Skeletal muscle tissue (tissue), 4 donors: ENCODE data around the gene CRYBG3. TPM values are rescaled to one million over a fixed set of nuclear protein-coding genes. Genes with fewer than 3 reads are reported as not detected.

ENCODE experiments used
- H3K27ac ChIP-seq: one replicate; pipeline ENCODE4 v1.7.0; 2013; ENCODE audit warnings: mild to moderate bottlenecking, low read depth, low read length, inconsistent platforms
- H3K27me3 ChIP-seq, 3 donors: one replicate each; pipeline ENCODE4 v1.7.0; 2013; ENCODE audit warnings: low read length in 3 of 3; ENCODE audit not compliant: control insufficient read depth in 3 of 3, insufficient read depth in 3 of 3
- H3K36me3 ChIP-seq, 3 donors: one replicate each; pipeline ENCODE4 v1.7.0; 2013; ENCODE audit warnings: low read length in 3 of 3; ENCODE audit not compliant: control insufficient read depth in 3 of 3, insufficient read depth in 3 of 3
- H3K4me1 ChIP-seq, 3 donors: one replicate each; pipeline ENCODE4 v1.7.0; 2013; ENCODE audit warnings: low read length in 3 of 3, mild to moderate bottlenecking in 3 of 3; ENCODE audit not compliant: control insufficient read depth in 3 of 3, insufficient read depth in 3 of 3
- H3K4me3 ChIP-seq, 3 donors: one replicate each; pipeline ENCODE4 v1.7.0; 2013; ENCODE audit warnings: low read length in 3 of 3
- H3K9ac ChIP-seq, 3 donors: one replicate each; pipeline ENCODE4 v1.7.0; 2013; ENCODE audit warnings: low read length in 3 of 3, mild to moderate bottlenecking in 3 of 3, moderate library complexity in 2 of 3, low read depth in 1 of 3
- H3K9me3 ChIP-seq, 3 donors: one replicate each; pipeline ENCODE4 v1.7.0; 2013; ENCODE audit warnings: low read length in 3 of 3; ENCODE audit not compliant: control insufficient read depth in 3 of 3
- total RNA-seq: library from RNA; depleted of rRNA; stranded (reverse); fragments of >200 nt; gene quantifications from one replicate; pipeline ENCODE4 v1.2.3, GENCODE V29; 2014
- donor health status: Osteomylitis.

CRYBG3 gene
- total RNA-seq, 1 donor from 2014 or later, result 27.1 TPM

GRCh38 chr3:97949110-97949485 is 127.3 kb downstream of the CRYBG3 start:
- Histone ChIP-seq H3K9me3 (no peaks in the 10 kb centered on the region), H3K27ac (no peak overlapping the region), H3K9ac (no peak overlapping the region), H3K27me3 (no peaks in the 10 kb centered on the region), H3K4me1 (peaks cover 0 to 9% (median 0%) of the 10 kb centered on the region in 3 donors), H3K36me3 (peaks cover 16 to 66% (median 62%) of the 10 kb centered on the region in 3 donors), H3K4me3 (no peak overlapping the region)

- Histone ChIP-seq H3K36me3 (peaks cover 19 to 66% (median 63%) of the 10 kb centered on the region in 3 donors), H3K9ac (no peak overlapping the region), H3K4me1 (peaks cover 0 to 9% (median 0%) of the 10 kb centered on the region in 3 donors)
These were observed 127.9 kb downstream of the CRYBG3 start for GRCh38 chr3:97949743-97950142.

GRCh38 chr3:97950360-97950759 is 128.5 kb downstream of the CRYBG3 start:
- Histone ChIP-seq H3K27ac (no peak overlapping the region), H3K4me1 (peaks cover 0 to 9% (median 0%) of the 10 kb centered on the region in 3 donors), H3K9me3 (no peaks in the 10 kb centered on the region), H3K9ac (no peak overlapping the region), H3K4me3 (no peak overlapping the region), H3K36me3 (peaks cover 18 to 61% (median 57%) of the 10 kb centered on the region in 3 donors), H3K27me3 (no peaks in the 10 kb centered on the region)

More at GRCh38 chr3:97949743-97950142, 127.9 kb downstream of the CRYBG3 start:
- H3K4me3 ChIP-seq, result no peak overlapping the region
- H3K27ac ChIP-seq, result no peak overlapping the region
- H3K27me3 ChIP-seq, result no peaks in the 10 kb centered on the region
- no peaks in the 10 kb centered on the region for H3K9me3 ChIP-seq

GRCh38 chr3:97952280-97952679 is 130.5 kb downstream of the CRYBG3 start:
- Histone ChIP-seq H3K27me3 (no peaks in the 10 kb centered on the region), H3K4me3 (no peak overlapping the region), H3K9me3 (no peaks in the 10 kb centered on the region), H3K9ac (no peak overlapping the region), H3K27ac (peak overlapping the region; percentile 33), H3K4me1 (peaks cover 0 to 14% (median under 1%) of the 10 kb centered on the region in 3 donors), H3K36me3 (peaks cover 15 to 48% (median 46%) of the 10 kb centered on the region in 3 donors)

GRCh38 chr3:97952872-97953271 is 131.1 kb downstream of the CRYBG3 start:
- Histone ChIP-seq H3K27ac (peak overlapping the region; percentile 33), H3K36me3 (peaks cover 15 to 43% (median 40%) of the 10 kb centered on the region in 3 donors), H3K4me3 (no peak overlapping the region), H3K9me3 (no peaks in the 10 kb centered on the region), H3K4me1 (peaks cover 5 to 20% (median 6%) of the 10 kb centered on the region in 3 donors), H3K27me3 (no peaks in the 10 kb centered on the region), H3K9ac (no peak overlapping the region)

- H3K9me3 ChIP-seq, result no peaks in the 10 kb centered on the region
- peaks cover 5 to 29% (median 8%) of the 10 kb centered on the region in 3 donors for H3K4me1 ChIP-seq
- H3K4me3 ChIP-seq, result no peak overlapping the region
- no peak overlapping the region for H3K27ac ChIP-seq
- peaks cover 12 to 34% (median 26%) of the 10 kb centered on the region in 3 donors for H3K36me3 ChIP-seq
- no peaks in the 10 kb centered on the region for H3K27me3 ChIP-seq
- H3K9ac ChIP-seq, result no peak overlapping the region
These were observed 132.5 kb downstream of the CRYBG3 start for GRCh38 chr3:97954228-97954827.

GRCh38 chr3:97956051-97956450 is 134.2 kb downstream of the CRYBG3 start:
- no peak overlapping the region for H3K27ac ChIP-seq
- peaks cover 9 to 20% (median 10%) of the 10 kb centered on the region in 3 donors for H3K36me3 ChIP-seq
- H3K27me3 ChIP-seq, result no peaks in the 10 kb centered on the region
- no peak overlapping the region for H3K4me3 ChIP-seq
- H3K9ac ChIP-seq, result no peak overlapping the region
- H3K4me1 ChIP-seq, result peaks cover 5 to 29% (median 8%) of the 10 kb centered on the region in 3 donors
- no peaks in the 10 kb centered on the region for H3K9me3 ChIP-seq

- no peaks in the 10 kb centered on the region for H3K9me3 ChIP-seq
- peaks cover 7 to 11% (median 10%) of the 10 kb centered on the region in 3 donors for H3K36me3 ChIP-seq
- H3K27ac ChIP-seq, result peak overlapping the region; percentile 76
- H3K27me3 ChIP-seq, result no peaks in the 10 kb centered on the region
- H3K9ac ChIP-seq, result no peak overlapping the region
- peak overlapping the region in 1 of 3 donors; percentile 47 for H3K4me3 ChIP-seq
- H3K4me1 ChIP-seq, result peaks cover 5 to 25% (median 8%) of the 10 kb centered on the region in 3 donors
These were observed 136.0 kb downstream of the CRYBG3 start for GRCh38 chr3:97957617-97958311.

GRCh38 chr3:97958396-97958795 is 136.6 kb downstream of the CRYBG3 start:
- peaks cover 6 to 28% (median 8%) of the 10 kb centered on the region in 3 donors for H3K4me1 ChIP-seq
- H3K27me3 ChIP-seq, result no peaks in the 10 kb centered on the region
- H3K36me3 ChIP-seq, result peaks cover 7 to 11% (median 10%) of the 10 kb centered on the region in 3 donors
- no peak overlapping the region for H3K4me3 ChIP-seq
- peak overlapping the region; percentile 76 for H3K27ac ChIP-seq
- H3K9me3 ChIP-seq, result no peaks in the 10 kb centered on the region
- no peak overlapping the region for H3K9ac ChIP-seq

GRCh38 chr3:97958796-97959195 is 137.0 kb downstream of the CRYBG3 start:
- Histone ChIP-seq H3K9ac (no peak overlapping the region), H3K27me3 (no peaks in the 10 kb centered on the region), H3K27ac (peak overlapping the region; percentile 76), H3K4me1 (peaks cover 7 to 28% (median 8%) of the 10 kb centered on the region in 3 donors), H3K9me3 (no peaks in the 10 kb centered on the region), H3K4me3 (no peak overlapping the region), H3K36me3 (peaks cover 7 to 8% (median 7%) of the 10 kb centered on the region in 3 donors)
